ENCODE measurements around the gene TRPV6. TPM values are rescaled to one million over a fixed set of nuclear protein-coding genes. Genes with fewer than 3 reads are reported as not detected.

The TRPV6 gene
- total RNA-seq, 2 donors from 2014 or later: 0.19 to 0.71 TPM

GRCh38 chr7:142930126-142930730 is 44.7 kb upstream of the TRPV6 start:
- Histone ChIP-seq H3K36me3 (no peaks in the 10 kb centered on the region), H3K4me3 (no peak overlapping the region), H3K27ac (no peak overlapping the region), H3K4me1 (no peaks in the 10 kb centered on the region), H3K9me3 (no peaks in the 10 kb centered on the region), H3K27me3 (no peaks in the 10 kb centered on the region)
- no peak for DNase-seq (ENCODE audit: low spot score)
- TF ChIP-seq CTCF (IDR thresholded peaks at IDR 0.05): no peak

DNA sequence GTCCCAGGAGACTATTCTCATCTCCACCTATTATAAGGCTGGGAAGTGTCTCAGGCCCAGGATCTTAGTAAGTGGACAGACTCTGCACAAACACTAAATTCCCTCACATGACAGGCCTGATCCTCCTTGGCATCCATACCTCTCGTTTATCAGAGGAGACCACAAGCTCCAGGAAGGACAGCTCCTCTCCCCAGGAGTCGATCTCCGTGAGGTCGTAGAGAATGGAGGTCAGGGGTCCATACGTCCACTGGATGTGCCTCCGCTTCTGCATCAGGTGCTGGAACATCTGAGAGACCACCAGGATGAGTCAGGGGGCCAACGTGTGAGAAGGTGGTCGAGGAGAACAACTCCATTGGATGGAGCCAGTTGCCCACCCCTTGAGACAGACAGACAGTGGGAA is 42.4 kb upstream of the TRPV6 start:
- no peaks in the 10 kb centered on the region for H3K27me3 ChIP-seq

DNA sequence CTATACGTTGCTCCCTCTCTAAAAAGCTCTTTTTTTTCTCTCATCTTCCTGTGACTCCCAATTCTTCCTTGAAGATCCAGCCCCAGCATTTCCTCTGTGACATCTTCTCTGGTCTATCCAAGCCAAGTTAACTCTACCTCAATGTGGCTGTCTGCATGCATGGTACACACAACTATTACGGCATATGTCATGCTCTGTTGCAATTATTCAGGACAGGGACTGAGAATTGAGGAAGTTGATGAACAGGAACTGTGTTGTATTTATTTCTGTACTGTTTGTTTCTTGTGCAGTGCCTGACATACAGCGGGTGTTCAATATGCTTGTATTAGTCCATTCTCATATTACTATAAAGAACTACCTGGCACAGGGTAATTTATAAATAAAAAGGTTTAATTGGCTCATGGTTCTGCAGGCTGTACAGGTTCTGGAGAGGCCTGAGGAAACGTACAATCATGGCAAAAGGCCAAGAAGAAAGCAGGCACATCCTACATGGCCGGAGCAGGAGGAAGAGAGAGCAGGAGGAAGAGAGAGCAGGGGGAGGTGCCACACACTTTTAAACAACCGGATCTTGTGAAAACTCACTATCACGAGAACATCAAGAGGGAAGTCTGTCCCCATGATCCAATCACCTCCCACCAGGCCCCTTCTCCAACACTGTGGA is 41.7 kb upstream of the TRPV6 start:
- H3K9me3 ChIP-seq: no peaks in the 10 kb centered on the region
- H3K4me3 ChIP-seq: no peak overlapping the region
- no peak overlapping the region for H3K27ac ChIP-seq
- TF ChIP-seq CTCF (IDR thresholded peaks at IDR 0.05): no peak
- no peaks in the 10 kb centered on the region for H3K27me3 ChIP-seq
- H3K4me1 ChIP-seq: no peaks in the 10 kb centered on the region
- DNase-seq (ENCODE audit: low spot score): peak; percentile 58
- H3K36me3 ChIP-seq: no peaks in the 10 kb centered on the region

More for the DNA sequence above, 42.4 kb upstream of the TRPV6 start:
- Histone ChIP-seq H3K36me3 (no peaks in the 10 kb centered on the region), H3K4me1 (no peaks in the 10 kb centered on the region), H3K9me3 (no peaks in the 10 kb centered on the region), H3K4me3 (no peak overlapping the region), H3K27ac (no peak overlapping the region)
- DNase-seq (ENCODE audit: low spot score): no peak
- no peak for TF ChIP-seq CTCF (IDR thresholded peaks at IDR 0.05)

DNA sequence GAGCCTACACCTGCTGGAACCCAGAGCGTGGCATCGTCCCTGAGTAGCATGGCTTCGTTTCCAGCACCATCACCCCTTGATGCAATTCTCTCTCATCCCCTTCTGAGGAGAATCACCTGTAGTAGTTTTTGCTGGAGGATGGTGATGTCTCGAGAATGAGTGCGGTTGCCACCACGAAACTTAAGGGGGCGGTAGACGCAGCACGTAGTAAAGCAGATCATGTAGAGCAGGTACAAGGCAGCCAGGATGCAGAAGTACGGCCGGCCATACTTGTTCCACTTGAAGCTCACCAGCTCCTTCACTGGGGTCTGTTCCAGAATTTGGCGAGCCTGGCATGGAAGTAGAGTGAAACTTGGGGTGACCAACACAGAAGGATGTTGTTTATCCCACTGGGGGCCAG is 39.9 kb upstream of the TRPV6 start:
- TF ChIP-seq CTCF (IDR thresholded peaks at IDR 0.05): no peak
- no peak overlapping the region for H3K27ac ChIP-seq
- no peak overlapping the region for H3K4me3 ChIP-seq
- H3K4me1 ChIP-seq: no peaks in the 10 kb centered on the region
- H3K9me3 ChIP-seq: no peaks in the 10 kb centered on the region
- DNase-seq (ENCODE audit: low spot score): no peak
- H3K27me3 ChIP-seq: no peaks in the 10 kb centered on the region
- H3K36me3 ChIP-seq: no peaks in the 10 kb centered on the region

- Histone ChIP-seq H3K4me1 (no peaks in the 10 kb centered on the region), H3K27me3 (no peaks in the 10 kb centered on the region), H3K36me3 (no peaks in the 10 kb centered on the region), H3K27ac (no peak overlapping the region), H3K9me3 (no peaks in the 10 kb centered on the region), H3K4me3 (no peak overlapping the region)
- no peak for TF ChIP-seq CTCF (IDR thresholded peaks at IDR 0.05)
- DNase-seq (ENCODE audit: low spot score): no peak
Measured at GRCh38 chr7:142923391-142923790, 37.8 kb upstream of the TRPV6 start.

- H3K27ac ChIP-seq: no peak overlapping the region
- no peaks in the 10 kb centered on the region for H3K4me1 ChIP-seq
- TF ChIP-seq CTCF (IDR thresholded peaks at IDR 0.05): no peak
- H3K27me3 ChIP-seq: no peaks in the 10 kb centered on the region
- H3K4me3 ChIP-seq: no peak overlapping the region
- no peak for DNase-seq (ENCODE audit: low spot score)
- H3K36me3 ChIP-seq: no peaks in the 10 kb centered on the region
- no peaks in the 10 kb centered on the region for H3K9me3 ChIP-seq
Measured at GRCh38 chr7:142919656-142920055, 34.1 kb upstream of the TRPV6 start.
